Measurements from ENCODE around the gene NFYB.
A peak's percentile ranks its signal among the peaks of the same experiment; 100 is the strongest.
"Not testable (repeated sequence)": the region's sequence is repeated elsewhere in the genome, so short reads cannot be mapped to it uniquely, and the experiment has no call there.

NFYB gene

DNA sequence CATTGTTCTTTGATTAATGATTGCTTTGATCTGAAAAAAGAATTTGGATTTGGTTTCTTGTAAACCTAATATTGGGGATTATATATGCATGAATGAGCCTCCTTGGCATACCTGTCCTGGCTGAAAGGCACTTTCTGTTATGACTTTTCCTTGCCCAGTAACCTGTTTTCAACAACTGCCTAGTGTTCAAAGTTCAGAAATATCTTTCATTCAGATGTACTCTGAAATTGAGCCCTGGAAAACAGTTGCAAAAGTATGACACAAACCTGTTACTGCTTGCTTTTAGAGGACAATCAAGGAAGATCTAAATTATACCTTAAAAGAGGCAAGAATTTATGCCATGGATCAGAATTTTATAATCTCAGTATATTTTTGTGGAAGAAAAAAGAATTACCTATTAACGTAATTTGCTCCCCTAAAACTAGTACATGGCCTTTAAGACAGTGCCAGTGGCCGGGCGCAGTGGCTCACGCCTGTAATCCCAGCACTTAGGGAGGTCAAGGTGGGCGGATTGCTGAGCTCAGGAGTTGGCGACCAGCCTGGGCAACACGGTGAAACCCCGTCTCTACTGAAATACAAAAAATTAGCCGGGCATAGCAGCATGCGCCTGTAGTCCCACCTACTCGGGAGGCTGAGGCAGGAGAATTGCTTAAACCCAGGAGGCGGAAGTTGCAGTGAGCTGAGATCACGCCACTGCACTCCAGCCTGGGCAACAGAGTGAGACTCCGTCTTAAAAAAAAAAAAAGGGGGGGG, 23.0 kb downstream of the NFYB start:
- not testable (repeated sequence) for DNase-seq

DNA sequence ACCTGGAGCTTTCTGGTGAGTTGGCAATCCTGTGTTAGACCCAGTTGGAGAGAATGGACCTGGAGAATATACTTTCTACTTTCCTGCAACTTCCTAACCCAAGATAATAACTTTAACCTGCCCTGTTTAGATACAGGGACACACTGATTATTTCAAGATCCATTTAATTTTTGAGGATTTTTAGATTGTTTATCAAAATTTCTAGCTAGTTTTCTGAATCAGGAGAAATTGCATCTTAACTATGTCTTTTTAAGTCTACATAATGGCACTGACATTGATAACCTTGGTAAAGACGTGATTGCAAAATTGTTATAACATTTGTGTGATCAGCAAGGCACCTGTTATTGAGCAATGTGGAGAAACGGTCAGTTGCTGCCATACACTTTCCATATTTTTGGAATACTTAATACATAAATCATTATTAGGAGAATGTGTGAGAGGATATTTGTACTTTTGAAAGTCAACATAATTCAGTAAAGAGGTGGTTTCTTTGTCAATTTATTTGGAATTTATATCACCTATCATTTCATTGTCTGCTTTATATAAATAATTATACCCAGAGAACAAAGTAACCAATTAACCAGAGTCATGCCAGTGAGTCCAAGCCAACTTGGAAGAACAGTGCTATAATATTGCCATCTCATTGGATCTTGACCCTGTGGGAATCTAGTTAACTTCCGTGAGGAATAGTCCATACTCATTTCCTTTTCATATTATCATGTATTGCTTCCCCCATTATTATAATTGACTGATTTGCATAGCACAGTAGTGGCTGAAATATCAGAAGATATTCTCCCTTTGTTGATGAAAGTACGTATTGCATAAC, 28.4 kb downstream of the NFYB start:
- no peak for DNase-seq

- DNase-seq = peak; percentile 92
Measured at GRCh38 chr12:104108755-104109445, 29.1 kb downstream of the NFYB start.

- no peak for DNase-seq
Measured at GRCh38 chr12:104106965-104107364, 31.0 kb downstream of the NFYB start.

DNA sequence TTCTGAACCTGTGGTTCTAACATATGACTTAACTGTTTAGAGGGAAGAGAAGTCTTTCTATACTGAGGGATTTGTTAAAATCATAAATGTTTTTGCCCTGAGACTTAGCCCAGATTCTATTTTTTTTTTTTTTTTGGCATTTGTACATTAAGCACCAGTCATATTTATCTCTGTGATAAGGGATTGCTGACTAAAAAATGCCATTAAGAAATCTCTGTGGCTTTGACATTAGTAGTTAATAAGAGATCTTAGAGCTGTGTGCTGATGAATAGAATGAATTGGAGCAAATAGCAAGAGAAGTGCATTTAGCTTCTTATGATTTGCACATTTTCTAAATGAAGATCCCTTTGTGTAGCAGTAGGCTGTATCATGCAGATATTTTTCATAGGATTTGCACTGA, 32.5 kb downstream of the NFYB start:
- DNase-seq = no peak

DNA sequence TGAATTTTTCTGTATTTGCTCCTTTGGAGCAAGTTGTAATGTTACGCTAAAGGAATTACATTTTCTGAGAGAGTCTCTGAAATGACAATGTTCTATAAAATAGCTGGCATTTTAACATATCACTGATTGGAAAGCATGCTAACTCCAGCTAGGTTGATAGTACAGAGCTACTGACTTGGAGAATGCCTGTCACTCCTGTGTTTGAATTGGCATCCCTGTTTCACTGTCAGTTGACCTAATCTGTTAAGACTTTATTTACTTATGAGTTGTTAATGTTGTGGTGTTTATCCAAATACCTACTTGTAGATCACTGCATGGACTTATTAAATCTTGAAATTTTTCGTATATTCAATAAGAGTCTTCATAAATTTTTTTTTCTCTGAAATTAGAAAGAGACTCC, 40.1 kb downstream of the NFYB start:
- DNase-seq = no peak

DNA sequence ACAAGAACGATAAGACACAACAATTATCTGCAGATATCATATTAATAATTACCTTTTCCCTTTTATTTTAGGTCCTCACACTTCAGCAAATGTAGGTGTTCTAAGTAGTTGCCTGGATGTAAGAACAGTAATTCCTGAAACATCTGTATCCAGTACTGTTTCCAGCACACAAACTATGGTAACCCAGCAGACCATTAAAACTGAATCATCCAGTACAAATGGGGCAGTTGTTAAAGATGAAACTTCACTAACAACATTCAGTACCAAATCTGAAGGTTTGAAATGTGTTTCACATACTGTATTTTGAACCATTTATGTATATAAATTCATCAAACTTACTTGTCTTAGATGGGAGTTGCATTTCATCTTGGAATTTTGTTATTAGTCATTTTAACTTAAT, 42.7 kb downstream of the NFYB start:
- no peak for DNase-seq

- DNase-seq = no peak
Measured at GRCh38 chr12:104094284-104094683, 43.7 kb downstream of the NFYB start.

DNA sequence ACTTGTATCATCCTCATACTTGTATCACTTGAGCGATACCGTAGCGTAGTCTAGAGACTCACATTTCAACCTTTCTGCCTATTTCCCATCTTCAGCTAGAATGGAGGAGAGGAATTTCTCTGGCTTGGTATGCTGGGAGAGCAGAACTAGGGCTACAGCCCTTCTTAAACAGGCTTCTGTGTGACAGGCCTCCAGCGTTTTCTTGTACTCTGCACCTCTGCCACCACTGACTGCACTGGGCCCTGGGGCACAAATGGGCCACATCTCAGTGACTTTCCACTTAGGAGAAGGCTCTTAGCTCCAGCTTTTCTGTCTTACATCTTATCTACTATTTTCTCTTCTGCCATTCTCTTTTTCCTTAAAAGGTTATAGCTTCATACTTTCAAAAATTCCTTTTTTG, 46.9 kb downstream of the NFYB start:
- DNase-seq = no peak

DNA sequence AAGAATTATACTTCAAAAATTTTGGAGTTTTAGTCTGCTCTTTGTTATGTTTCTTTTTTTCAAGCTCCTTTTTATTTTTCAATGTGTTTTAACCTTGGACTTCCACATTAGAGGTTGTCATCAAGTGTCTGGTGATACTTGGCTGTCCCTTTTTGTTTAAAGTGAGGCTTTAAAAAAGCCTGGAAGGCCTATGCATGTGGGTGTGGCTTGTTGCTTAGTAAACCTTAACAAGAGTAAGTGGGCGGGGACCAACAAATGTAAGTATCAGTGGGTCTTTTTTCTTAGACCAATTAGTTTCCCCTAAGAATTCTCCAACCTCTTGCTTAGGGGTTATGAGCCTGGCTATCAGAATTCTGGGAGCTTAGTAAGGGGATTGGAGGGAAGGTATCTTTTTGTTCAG, 47.3 kb downstream of the NFYB start:
- DNase-seq = no peak

DNA sequence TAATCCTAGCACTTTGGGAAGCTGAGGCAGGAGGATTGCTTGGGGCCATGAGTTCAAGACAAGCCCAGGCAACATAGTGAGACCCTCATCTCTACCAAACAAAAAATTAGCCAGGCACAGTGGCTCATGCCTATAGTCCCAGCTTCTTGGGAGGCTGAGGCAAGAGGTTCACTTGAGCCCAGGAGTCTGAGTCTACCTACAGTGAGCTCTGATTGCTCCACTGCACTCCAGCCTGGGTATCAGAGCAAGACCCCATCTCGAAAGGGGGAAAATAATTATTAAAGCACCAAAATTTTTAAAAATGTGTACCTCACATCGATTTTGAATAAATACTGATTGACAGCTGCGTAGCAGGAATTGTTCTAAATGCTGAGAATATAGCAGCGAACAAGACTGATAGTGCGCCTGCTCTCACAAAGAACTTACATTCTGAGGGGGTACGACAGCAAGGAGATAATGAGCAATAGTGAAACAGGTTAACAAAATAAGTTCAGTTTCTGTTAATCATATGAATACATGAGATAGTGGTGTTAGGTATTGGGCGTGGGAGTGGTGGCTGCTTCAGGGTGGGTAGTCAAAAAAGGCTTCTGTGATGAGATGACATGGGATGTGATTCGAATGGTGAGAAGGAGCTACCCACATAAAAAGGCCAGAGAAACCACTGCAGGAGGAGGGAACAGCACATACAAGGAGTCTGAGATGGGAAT, 54.1 kb downstream of the NFYB start:
- DNase-seq = no peak

GRCh38 chr12:104080764-104081163, 57.2 kb downstream of the NFYB start:
- DNase-seq = no peak

GRCh38 chr12:104079024-104079423, 59.0 kb downstream of the NFYB start:
- DNase-seq = no peak

DNA sequence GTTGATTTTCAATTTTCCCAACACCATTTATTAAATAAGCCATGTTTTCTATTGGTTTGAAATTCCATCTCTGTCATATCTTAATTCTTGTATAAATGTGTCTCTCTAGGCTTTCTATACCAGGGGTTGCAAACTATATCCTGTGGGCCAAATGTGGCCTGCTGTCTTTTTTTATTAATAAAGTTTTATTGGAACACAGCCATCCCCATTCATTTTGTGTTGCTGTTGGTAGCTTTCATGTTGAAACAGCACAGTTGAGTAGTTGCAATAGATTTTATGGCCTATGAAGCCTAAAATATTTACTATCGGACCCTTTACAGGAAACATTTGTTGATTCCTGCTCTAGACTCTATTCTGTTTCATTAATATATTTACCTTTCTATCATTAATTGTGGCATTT, 64.3 kb downstream of the NFYB start:
- no peak for DNase-seq

GRCh38 chr12:104072099-104072498, 65.9 kb downstream of the NFYB start:
- DNase-seq = no peak

All from CD4-positive, alpha-beta T cell treated with Interleukin-17A for 4 hours (primary cell).